Neuronal stem cell (in vitro differentiated cells): Measurements from ENCODE around the gene SLAIN2. TPM values are rescaled to one million over a fixed set of nuclear protein-coding genes. Genes with fewer than 3 reads are reported as not detected.
A peak's percentile ranks its signal among the peaks of the same experiment; 100 is the strongest.
"Not testable (repeated sequence)": the region's sequence is repeated elsewhere in the genome, so short reads cannot be mapped to it uniquely, and the experiment has no call there.

ENCODE experiments used
- DNase-seq: peaks from one replicate; pipeline ENCODE4 v3.0.0-alpha.2; 2013; ENCODE audit warnings: low spot score
- H2AFZ ChIP-seq: one replicate; pipeline ENCODE4 v1.6.1; 2013; ENCODE audit warnings: mild to moderate bottlenecking, low read length, inconsistent platforms
- H2AK5ac ChIP-seq: 2 replicates; pipeline ENCODE4 v1.6.1; 2013; ENCODE audit warnings: low read depth, mild to moderate bottlenecking, inconsistent platforms, low read length, moderate library complexity, mixed read lengths
- H2BK120ac ChIP-seq: 2 replicates; pipeline ENCODE4 v1.6.1; 2013; ENCODE audit warnings: low read depth, mild to moderate bottlenecking, inconsistent platforms, low read length, moderate library complexity, mixed read lengths
- H2BK12ac ChIP-seq: one replicate; pipeline ENCODE4 v1.6.1; 2013; ENCODE audit warnings: low read length, inconsistent platforms
- H2BK15ac ChIP-seq: 2 replicates; pipeline ENCODE4 v1.6.1; 2013; ENCODE audit warnings: mild to moderate bottlenecking, low read length, inconsistent platforms, mixed read lengths
- H2BK5ac ChIP-seq: one replicate; pipeline ENCODE4 v1.6.1; 2013; ENCODE audit warnings: inconsistent platforms, mild to moderate bottlenecking, low read length, moderate library complexity
- H3K14ac ChIP-seq: one replicate; pipeline ENCODE4 v1.6.1; 2013; ENCODE audit warnings: low read length, inconsistent platforms
- H3K18ac ChIP-seq: 2 replicates; pipeline ENCODE4 v1.6.1; 2013; ENCODE audit warnings: low read length, inconsistent platforms
- H3K23ac ChIP-seq: 2 replicates; pipeline ENCODE4 v1.6.1; 2013; ENCODE audit warnings: low read depth, mild to moderate bottlenecking, mixed read lengths, low read length, inconsistent platforms; ENCODE audit not compliant: poor library complexity
- H3K27ac ChIP-seq: replicated peaks from 3 replicates; pipeline ENCODE4 v1.5.1; 2013; ENCODE audit warnings: low read length, inconsistent platforms
- H3K27me3 ChIP-seq, 3 experiments: 2 replicates each; pipeline ENCODE4 v1.6.1; 2013; ENCODE audit warnings: low read length in 3 of 3, mild to moderate bottlenecking in 2 of 3, inconsistent platforms in 1 of 3, low read depth in 1 of 3, mixed read lengths in 1 of 3, moderate library complexity in 1 of 3; ENCODE audit not compliant: control insufficient read depth in 3 of 3, insufficient read depth in 3 of 3
- H3K36me3 ChIP-seq, 2 donors: replicated peaks in 1 of 2; 2 replicates each; pipeline ENCODE4 v1.6.1; 2013; ENCODE audit warnings: low read length in 2 of 2; ENCODE audit not compliant: control insufficient read depth in 2 of 2, insufficient read depth in 2 of 2
- H3K4ac ChIP-seq: 2 replicates; pipeline ENCODE4 v1.6.1; 2013; ENCODE audit warnings: inconsistent platforms, mild to moderate bottlenecking, low read length, moderate library complexity
- H3K4me1 ChIP-seq, 2 donors: 1 replicate in 1 of 2; 2 replicates in 1 of 2; pipeline ENCODE4 v1.6.1; 2013; ENCODE audit warnings: low read length in 2 of 2, low read depth in 1 of 2; ENCODE audit not compliant: control insufficient read depth in 2 of 2, insufficient read depth in 1 of 2
- H3K4me2 ChIP-seq: one replicate; pipeline ENCODE4 v1.6.1; 2013; ENCODE audit warnings: mild to moderate bottlenecking, low read length, inconsistent platforms; ENCODE audit not compliant: insufficient read depth, poor library complexity, severe bottlenecking
- H3K4me3 ChIP-seq, 2 donors: 2 replicates each; pipeline ENCODE4 v1.5.1; 2013; ENCODE audit warnings: low read length in 2 of 2, mild to moderate bottlenecking in 2 of 2, inconsistent platforms in 1 of 2, moderate library complexity in 1 of 2
- H3K79me1 ChIP-seq: one replicate; pipeline ENCODE4 v1.6.1; 2013; ENCODE audit warnings: low read depth, mild to moderate bottlenecking, inconsistent platforms, low read length, moderate library complexity
- H3K9ac ChIP-seq: one replicate; pipeline ENCODE4 v1.6.1; 2013; ENCODE audit warnings: mild to moderate bottlenecking, low read depth, low read length, inconsistent platforms; ENCODE audit not compliant: poor library complexity
- H3K9me3 ChIP-seq, 2 donors: replicated peaks in 1 of 2; 2 replicates each; pipeline versions ENCODE3 to v1.6.1; 2013; ENCODE audit warnings: low read length in 2 of 2, mild to moderate bottlenecking in 2 of 2, inconsistent platforms in 1 of 2, low read depth in 1 of 2, mixed read lengths in 1 of 2, moderate library complexity in 1 of 2; ENCODE audit not compliant: control insufficient read depth in 2 of 2, insufficient read depth in 1 of 2
- H4K8ac ChIP-seq: one replicate; pipeline ENCODE4 v1.6.1; 2013; ENCODE audit warnings: low read depth, mild to moderate bottlenecking, inconsistent platforms, low read length, moderate library complexity
- H4K91ac ChIP-seq: one replicate; pipeline ENCODE4 v1.6.1; 2013; ENCODE audit warnings: low read length, low read depth, mild to moderate bottlenecking, inconsistent platforms; ENCODE audit not compliant: poor library complexity
- WGBS, 2 donors: extraction: QIAGEN DNeasy Blood & Tissue Kit; methylation state at CpG; one replicate each; pipeline ENCODE4 v1.1.7; 2013; ENCODE audit warnings: missing lambda C conversion rate in 2 of 2, mixed read lengths in 1 of 2; ENCODE audit not compliant: insufficient read length in 2 of 2, insufficient replicate concordance in 1 of 2; ENCODE audit errors: extremely low coverage in 2 of 2; 5-methylcytosine and 5-hydroxymethylcytosine counted together
- polyA plus RNA-seq, 2 experiments: library from polyadenylated mRNA; stranded (reverse); fragments of 200-250 nt; gene quantifications; one replicate each; pipeline ENCODE4 v1.2.3, GENCODE V29; 2013

SLAIN2 gene
- 61.5 TPM for polyA plus RNA-seq (2013, experiment 1 of 2)
- polyA plus RNA-seq (2013, experiment 2 of 2), result 63.1 TPM

GRCh38 chr4:48340965-48341775 lies at the start of gene SLAIN2:
Gene SLAIN2, plus strand, starts transcription at chr4:48341529. Its CDS starts 211 bp downstream, at chr4:48341740.
- Histone ChIP-seq H3K9ac (peak within 1 kb of the TSS; percentile 95), H3K4me3 (peak within 1 kb of the TSS; percentile 91 to 98), H3K27me3 (no peaks in the 10 kb centered on the region), H2BK5ac (peak within 1 kb of the TSS; percentile 98), H3K9me3 (no peaks in the 10 kb centered on the region), H2BK120ac (no peak within 1 kb of the TSS), H3K4me2 (peak within 1 kb of the TSS; percentile 68), H3K18ac (peak within 1 kb of the TSS; percentile 99), H3K27ac (peak within 1 kb of the TSS; percentile 90), H3K79me1 (peaks cover 3% of the 10 kb centered on the region), H3K23ac (peak within 1 kb of the TSS; percentile 91), H2BK12ac (no peak within 1 kb of the TSS), H2BK15ac (peak within 1 kb of the TSS; percentile 24), H3K14ac (peak within 1 kb of the TSS; percentile 98), H4K8ac (no peak within 1 kb of the TSS), H3K36me3 (no peaks in the 10 kb centered on the region), H3K4me1 (peaks cover 1 to 17% of the 10 kb centered on the region in 2 donors), H4K91ac (no peak within 1 kb of the TSS), H3K4ac (peak within 1 kb of the TSS; percentile 85), H2AFZ (peak within 1 kb of the TSS; percentile 95), H2AK5ac (peak within 1 kb of the TSS; percentile 74)
- DNase-seq, result peak; percentile 97
- no CpG with 5 or more reads among the region's 89 CpGs for WGBS, 2 donors

- H4K8ac ChIP-seq, H3K23ac ChIP-seq, H2AFZ ChIP-seq, DNase-seq, H3K4me1 ChIP-seq, H3K4me2 ChIP-seq, H3K4me3 ChIP-seq, H2BK15ac ChIP-seq, H2BK120ac ChIP-seq, H3K9me3 ChIP-seq, H3K27me3 ChIP-seq, H3K27ac ChIP-seq, H2BK12ac ChIP-seq, H3K18ac ChIP-seq, H3K4ac ChIP-seq, H2AK5ac ChIP-seq, H2BK5ac ChIP-seq, H3K14ac ChIP-seq, H3K36me3 ChIP-seq, H3K9ac ChIP-seq, H4K91ac ChIP-seq, H3K79me1 ChIP-seq: not testable (repeated sequence)
- no CpG with 5 or more reads among the region's 40 CpGs for WGBS, 2 donors
Observed at GRCh38 chr4:48292218-48292790, 49.0 kb upstream of the SLAIN2 start.

GRCh38 chr4:48295116-48295515 lies 46.2 kb upstream of the SLAIN2 start:
- no peak overlapping the region for H3K4me3 ChIP-seq
- H2AFZ ChIP-seq, result no peak overlapping the region
- peaks cover 0 to 2% of the 10 kb centered on the region in 2 donors for H3K9me3 ChIP-seq
- no peak overlapping the region for H3K4ac ChIP-seq
- H2AK5ac ChIP-seq, result no peak overlapping the region
- no peaks in the 10 kb centered on the region for H3K36me3 ChIP-seq
- H3K27me3 ChIP-seq, result no peaks in the 10 kb centered on the region
- no peak overlapping the region for H3K9ac ChIP-seq
- H3K4me2 ChIP-seq, result no peak overlapping the region
- no peak overlapping the region for H3K27ac ChIP-seq
- H4K91ac ChIP-seq, result no peak overlapping the region
- H2BK120ac ChIP-seq, result no peak overlapping the region
- no peak overlapping the region for H3K18ac ChIP-seq
- H4K8ac ChIP-seq, result no peak overlapping the region
- no peak for DNase-seq
- H2BK15ac ChIP-seq, result no peak overlapping the region
- H2BK12ac ChIP-seq, result no peak overlapping the region
- H3K79me1 ChIP-seq, result no peaks in the 10 kb centered on the region
- no peak overlapping the region for H3K14ac ChIP-seq
- no peak overlapping the region for H3K23ac ChIP-seq
- no peak overlapping the region for H2BK5ac ChIP-seq
- no peaks in the 10 kb centered on the region for H3K4me1 ChIP-seq

- Histone ChIP-seq H3K4me2 (no peak overlapping the region), H3K9ac (no peak overlapping the region)
- no CpG with 5 or more reads among the region's 6 CpGs for WGBS, 2 donors
Observed at GRCh38 chr4:48296365-48296764, 45.0 kb upstream of the SLAIN2 start.

More at GRCh38 chr4:48296365-48296764, 45.0 kb upstream of the SLAIN2 start:
- no peak overlapping the region for H3K4me3 ChIP-seq
- no peak overlapping the region for H3K14ac ChIP-seq
- no peaks in the 10 kb centered on the region for H3K4me1 ChIP-seq
- H2AFZ ChIP-seq, result no peak overlapping the region
- no peaks in the 10 kb centered on the region for H3K27me3 ChIP-seq
- no peak for DNase-seq
- H3K9me3 ChIP-seq, result peaks cover 0 to 1% of the 10 kb centered on the region in 2 donors
- no peaks in the 10 kb centered on the region for H3K36me3 ChIP-seq
- no peak overlapping the region for H2BK15ac ChIP-seq
- H3K79me1 ChIP-seq, result no peaks in the 10 kb centered on the region
- no peak overlapping the region for H3K27ac ChIP-seq
- H2BK120ac ChIP-seq, result no peak overlapping the region
- no peak overlapping the region for H4K8ac ChIP-seq
- H2BK5ac ChIP-seq, result no peak overlapping the region
- no peak overlapping the region for H2AK5ac ChIP-seq
- H4K91ac ChIP-seq, result no peak overlapping the region
- H3K23ac ChIP-seq, result no peak overlapping the region
- H3K18ac ChIP-seq, result no peak overlapping the region
- H2BK12ac ChIP-seq, result no peak overlapping the region
- no peak overlapping the region for H3K4ac ChIP-seq
